Esophagus muscularis mucosa (tissue), 3 donors: Measurements from ENCODE around the gene ASXL1.

Experiments used
- POLR2A ChIP-seq: fragments of 450-650 bp; IDR thresholded peaks from one replicate; pipeline ENCODE4 v1.6.1; 2017; ENCODE audit warnings: antibody characterized with exemption, moderate library complexity, mild to moderate bottlenecking, low read depth
- TF ChIP-seq, protein P1 (sequence below), 3 experiments: fragments of 200-600 bp in 2 of 3; fragments of 450-650 bp in 1 of 3; sonication (generic) in 2 of 3; IDR thresholded peaks; one replicate each; pipeline ENCODE4 v1.5.1; 2017 to 2019; ENCODE audit warnings: antibody characterized with exemption in 3 of 3, mild to moderate bottlenecking in 2 of 3, moderate library complexity in 1 of 3

DNA sequence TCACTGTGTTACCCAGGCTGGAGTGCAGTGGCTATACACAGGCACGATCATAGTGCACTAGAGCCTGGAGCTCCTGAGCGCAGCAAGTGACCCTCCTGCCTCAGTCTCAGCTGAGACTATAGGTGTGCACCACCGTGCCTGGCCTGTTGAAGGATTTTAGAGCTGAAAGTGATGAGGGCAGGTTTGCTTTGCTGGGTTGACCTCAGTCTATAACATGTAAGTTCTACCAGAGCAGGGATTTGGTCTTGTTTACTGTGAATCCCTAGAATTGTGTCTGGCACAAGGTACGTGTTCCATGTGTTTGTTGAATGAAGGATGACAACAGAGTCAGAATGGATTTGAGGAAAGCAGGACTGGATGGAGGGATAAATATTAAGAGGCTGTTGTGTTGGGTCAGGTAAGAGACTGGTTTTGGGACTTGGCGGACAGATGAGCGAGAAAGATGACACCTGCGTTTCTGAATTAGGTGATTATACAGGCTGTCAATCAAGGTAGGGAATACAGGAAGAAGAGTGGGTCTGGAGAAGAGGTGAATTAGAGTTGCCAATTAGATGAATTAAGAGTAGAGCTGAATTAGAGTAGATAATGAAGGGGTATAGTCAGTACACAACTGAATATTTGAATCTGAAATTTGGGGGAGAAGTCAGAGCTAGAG is 6.5 kb downstream of the ASXL1 start:
- TF ChIP-seq, protein P1, sequence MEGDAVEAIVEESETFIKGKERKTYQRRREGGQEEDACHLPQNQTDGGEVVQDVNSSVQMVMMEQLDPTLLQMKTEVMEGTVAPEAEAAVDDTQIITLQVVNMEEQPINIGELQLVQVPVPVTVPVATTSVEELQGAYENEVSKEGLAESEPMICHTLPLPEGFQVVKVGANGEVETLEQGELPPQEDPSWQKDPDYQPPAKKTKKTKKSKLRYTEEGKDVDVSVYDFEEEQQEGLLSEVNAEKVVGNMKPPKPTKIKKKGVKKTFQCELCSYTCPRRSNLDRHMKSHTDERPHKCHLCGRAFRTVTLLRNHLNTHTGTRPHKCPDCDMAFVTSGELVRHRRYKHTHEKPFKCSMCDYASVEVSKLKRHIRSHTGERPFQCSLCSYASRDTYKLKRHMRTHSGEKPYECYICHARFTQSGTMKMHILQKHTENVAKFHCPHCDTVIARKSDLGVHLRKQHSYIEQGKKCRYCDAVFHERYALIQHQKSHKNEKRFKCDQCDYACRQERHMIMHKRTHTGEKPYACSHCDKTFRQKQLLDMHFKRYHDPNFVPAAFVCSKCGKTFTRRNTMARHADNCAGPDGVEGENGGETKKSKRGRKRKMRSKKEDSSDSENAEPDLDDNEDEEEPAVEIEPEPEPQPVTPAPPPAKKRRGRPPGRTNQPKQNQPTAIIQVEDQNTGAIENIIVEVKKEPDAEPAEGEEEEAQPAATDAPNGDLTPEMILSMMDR (IDR thresholded peaks at IDR 0.05) = no peak
- TF ChIP-seq POLR2A = no peak
